NCI-H345 (cell line): ENCODE results near the gene LURAP1L.

ENCODE experiments used
- DNase-seq: peaks from one replicate; lab custom pipeline; 2025; lab: John Stamatoyannopoulos, UW

Gene LURAP1L

GRCh38 chr9:12813960-12814876 is 39.4 kb downstream of the LURAP1L start:
- peak; percentile 80 for DNase-seq

GRCh38 chr9:12814877-12815237 is 40.0 kb downstream of the LURAP1L start:
- DNase-seq, result no peak

GRCh38 chr9:12815888-12816287 is 41.1 kb downstream of the LURAP1L start:
- no peak for DNase-seq

- no peak for DNase-seq
Measured at GRCh38 chr9:12816656-12817101, 41.9 kb downstream of the LURAP1L start.

- peak; percentile 12 for DNase-seq
Measured at GRCh38 chr9:12817702-12818101, 42.9 kb downstream of the LURAP1L start.

- no peak for DNase-seq
Measured at GRCh38 chr9:12818431-12819000, 43.7 kb downstream of the LURAP1L start.

GRCh38 chr9:12819436-12820185 is 44.8 kb downstream of the LURAP1L start:
- DNase-seq, result peak; percentile 13

- DNase-seq, result no peak
Measured at GRCh38 chr9:12822111-12822510, 47.3 kb downstream of the LURAP1L start.

GRCh38 chr9:12826924-12827565 is 52.2 kb downstream of the LURAP1L start:
- DNase-seq, result no peak

GRCh38 chr9:12833701-12834100 is 58.9 kb downstream of the LURAP1L start:
- no peak for DNase-seq

- DNase-seq, result no peak
Measured at GRCh38 chr9:12838546-12838945, 63.7 kb downstream of the LURAP1L start.

GRCh38 chr9:12843735-12844134 is 68.9 kb downstream of the LURAP1L start:
- no peak for DNase-seq

GRCh38 chr9:12846035-12846434 is 71.2 kb downstream of the LURAP1L start:
- DNase-seq, result no peak

- DNase-seq, result no peak
Measured at GRCh38 chr9:12847561-12847960, 72.7 kb downstream of the LURAP1L start.

- DNase-seq, result no peak
Measured at GRCh38 chr9:12849486-12850003, 74.7 kb downstream of the LURAP1L start.

GRCh38 chr9:12851341-12852090 is 76.7 kb downstream of the LURAP1L start:
- DNase-seq, result no peak

GRCh38 chr9:12853051-12853450 is 78.2 kb downstream of the LURAP1L start:
- DNase-seq, result no peak

GRCh38 chr9:12854221-12854620 is 79.4 kb downstream of the LURAP1L start:
- DNase-seq, result no peak

GRCh38 chr9:12855066-12855465 is 80.2 kb downstream of the LURAP1L start:
- no peak for DNase-seq

GRCh38 chr9:12856603-12857002 is 81.8 kb downstream of the LURAP1L start:
- DNase-seq, result no peak

GRCh38 chr9:12859704-12860251 is 85.0 kb downstream of the LURAP1L start:
- DNase-seq, result no peak
